HepG2 (cell line): ENCODE results near the gene CYB5R3. TPM values are rescaled to one million over a fixed set of nuclear protein-coding genes. Genes with fewer than 3 reads are reported as not detected.
A peak's percentile ranks its signal among the peaks of the same experiment; 100 is the strongest.

Source experiments
- ATAC-seq: fragments of 200-7000 bp; cut with Tn5 transposase; 3 replicates; pipeline ENCODE4 v1.9.1; 2020; ENCODE audit warnings: mild to moderate bottlenecking, moderate library complexity
- BruUV-seq: library from RNA; stranded (reverse); fragments of 400-500 nt; replicated peaks from 2 replicates; lab custom pipeline; 2021; lab: Mats Ljungman, UMichigan
- CTCF ChIA-PET: fragments of 300-600 bp; formaldehyde crosslinking; extraction: SDS; loops from one replicate; lab custom pipeline; 2021; ENCODE audit warnings: low total read pairs, inconsistent platforms, low intra/inter-chr PET ratio; lab: Yijun Ruan, JAX
- POLR2A ChIA-PET: fragments of 350-600 bp; sonication (Branson Sonifier 250); formaldehyde crosslinking; loops from one replicate; lab custom pipeline; 2020; ENCODE audit warnings: antibody characterized with exemption, inconsistent platforms; lab: Yijun Ruan, JAX
- DNase-seq: peaks from one replicate; pipeline ENCODE4 v3.0.0-alpha.2; 2015; ENCODE audit warnings: low spot score
- FAIRE-seq: peaks from 3 replicates; lab custom pipeline; 2011; peaks lifted over from hg19 to GRCh38; lab: Jason Lieb, UNC
- H2AFZ ChIP-seq: one replicate; pipeline ENCODE4 v1.6.1; 2011; ENCODE audit warnings: low read length, inconsistent platforms
- H3K27ac ChIP-seq: fragments of 300-600 bp; 3 replicates; pipeline ENCODE4 v1.8.0; 2011; ENCODE audit warnings: mixed run types, mild to moderate bottlenecking, mixed read lengths, low read length, inconsistent platforms; ENCODE audit not compliant: insufficient read depth; ENCODE audit errors: extremely low read length
- H3K27me3 ChIP-seq, 2 experiments: fragments of 200-600 bp in 1 of 2; 2 replicates in 1 of 2; 3 replicates in 1 of 2; pipeline versions ENCODE4 v1.6.0 to v1.8.0; 2011; ENCODE audit warnings: low read length in 2 of 2, mild to moderate bottlenecking in 2 of 2, moderate library complexity in 2 of 2, inconsistent platforms in 1 of 2; ENCODE audit not compliant: insufficient read depth in 2 of 2, control insufficient read depth in 1 of 2
- H3K36me3 ChIP-seq, 2 experiments: fragments of 200-600 bp in 1 of 2; replicated peaks in 1 of 2; 2 replicates in 1 of 2; 3 replicates in 1 of 2; pipeline versions ENCODE4 v1.5.1 to v1.8.0; 2011; ENCODE audit warnings: low read length in 2 of 2, inconsistent platforms in 1 of 2; ENCODE audit not compliant: insufficient read depth in 2 of 2, control insufficient read depth in 1 of 2
- H3K4me1 ChIP-seq: 2 replicates; pipeline ENCODE4 v1.5.1; 2012; ENCODE audit warnings: low read length, inconsistent platforms; ENCODE audit not compliant: insufficient read depth
- H3K4me2 ChIP-seq: 2 replicates; pipeline ENCODE4 v1.6.0; 2011; ENCODE audit warnings: low read depth, low read length, inconsistent platforms
- H3K4me3 ChIP-seq, 3 experiments: fragments of 200-600 bp in 1 of 3; sonication (generic), shearing (Covaris generic) in 1 of 3; replicated peaks in 1 of 3; 2 replicates each; pipeline ENCODE4 v1.5.1; 2011 to 2016; ENCODE audit warnings: low read length in 3 of 3, inconsistent platforms in 2 of 3, low read depth in 2 of 3, mild to moderate bottlenecking in 2 of 3, control low read depth in 1 of 3, mixed read lengths in 1 of 3; ENCODE audit not compliant: insufficient read depth in 1 of 3
- H3K79me2 ChIP-seq: one replicate; pipeline ENCODE4 v1.6.1; 2011; ENCODE audit warnings: low read length, inconsistent platforms; ENCODE audit not compliant: insufficient read depth
- H3K9ac ChIP-seq: 2 replicates; pipeline ENCODE4 v1.6.0; 2011; ENCODE audit warnings: mild to moderate bottlenecking, low read depth, low read length, inconsistent platforms; ENCODE audit not compliant: insufficient read depth
- H3K9me3 ChIP-seq: 2 replicates; pipeline ENCODE4 v1.5.1; 2012; ENCODE audit warnings: mild to moderate bottlenecking, low read length
- H4K20me1 ChIP-seq: 2 replicates; pipeline ENCODE4 v1.6.0; 2011; ENCODE audit warnings: inconsistent platforms, mild to moderate bottlenecking, low read length, moderate library complexity; ENCODE audit not compliant: insufficient read depth
- GPBP1L1 ChIP-seq: sonication (generic); formaldehyde crosslinking; IDR thresholded peaks from 2 replicates; pipeline ENCODE4 v1.5.0; 2020; ENCODE audit warnings: mild to moderate bottlenecking, missing genetic modification reagents
- HNRNPH1 ChIP-seq: fragments of 200-400 bp; formaldehyde crosslinking; optimal IDR thresholded peaks from 2 replicates; pipeline ENCODE3; 2017; ENCODE audit warnings: mild to moderate bottlenecking, low read depth, low read length
- KLF6 ChIP-seq: IDR thresholded peaks from 2 replicates; pipeline ENCODE4 v1.8.0; 2016; ENCODE audit warnings: missing biosample characterization, missing genetic modification reagents
- NCOA2 ChIP-seq: sonication (generic); formaldehyde crosslinking; IDR thresholded peaks from 2 replicates; pipeline ENCODE4 v1.8.0; 2022; ENCODE audit warnings: inconsistent platforms
- PAF1 ChIP-seq: IDR thresholded peaks from 2 replicates; pipeline ENCODE4 v1.6.1; 2016; ENCODE audit warnings: missing genetic modification reagents, missing compliant biosample characterization
- PAWR ChIP-seq: sonication (generic); formaldehyde crosslinking; IDR thresholded peaks from 2 replicates; pipeline ENCODE4 v1.4.0; 2020; ENCODE audit warnings: missing genetic modification reagents, mild to moderate bottlenecking, borderline replicate concordance
- POLR2AphosphoS2 ChIP-seq: IDR thresholded peaks from 2 replicates; pipeline ENCODE4 v1.6.1; 2011; ENCODE audit warnings: low read depth, low read length, improper control_type of control experiment
- REPIN1 ChIP-seq: sonication (generic); formaldehyde crosslinking; IDR thresholded peaks from 2 replicates; pipeline ENCODE4 v1.8.0; 2022; ENCODE audit warnings: missing genetic modification reagents, low read depth, mild to moderate bottlenecking, borderline replicate concordance
- TCF7 ChIP-seq: sonication (generic); IDR thresholded peaks from 2 replicates; pipeline ENCODE4 v1.6.1; 2016; ENCODE audit warnings: antibody characterized with exemption, low read depth
- U2AF1 ChIP-seq: fragments of 200-400 bp; formaldehyde crosslinking; optimal IDR thresholded peaks from 2 replicates; pipeline ENCODE3; 2017; ENCODE audit warnings: mild to moderate bottlenecking, low read depth, low read length
- YEATS2 ChIP-seq: sonication (generic); formaldehyde crosslinking; IDR thresholded peaks from 2 replicates; pipeline ENCODE4 v1.4.0; 2020; ENCODE audit warnings: missing genetic modification reagents, borderline replicate concordance
- ZBTB26 ChIP-seq: IDR thresholded peaks from 2 replicates; pipeline ENCODE4 v1.6.1; 2016; ENCODE audit warnings: missing compliant biosample characterization, missing genetic modification reagents, borderline replicate concordance
- ZBTB49 ChIP-seq: sonication (generic); formaldehyde crosslinking; IDR thresholded peaks from 2 replicates; pipeline ENCODE4 v1.4.0; 2020; ENCODE audit warnings: missing genetic modification reagents, borderline replicate concordance
- ZFP36L1 ChIP-seq: sonication (generic); formaldehyde crosslinking; IDR thresholded peaks from 2 replicates; pipeline ENCODE4 v1.8.0; 2022; ENCODE audit warnings: mild to moderate bottlenecking, missing genetic modification reagents, moderate library complexity
- ZNF292 ChIP-seq: sonication (generic); formaldehyde crosslinking; IDR thresholded peaks from 2 replicates; pipeline ENCODE4 v1.8.1; 2022; ENCODE audit warnings: mild to moderate bottlenecking, low read depth, missing genetic modification reagents, borderline replicate concordance
- ZNF329 ChIP-seq: sonication (generic); formaldehyde crosslinking; IDR thresholded peaks from 2 replicates; pipeline ENCODE4 v1.9.0; 2021; ENCODE audit warnings: low read depth, mild to moderate bottlenecking, missing genetic modification reagents
- WGBS: methylation state at CpG from one replicate; pipeline ENCODE4 v1.1.6; 2017; ENCODE audit warnings: low lambda C conversion rate; 5-methylcytosine and 5-hydroxymethylcytosine counted together
- in situ Hi-C: cut with HindIII; loops from 2 replicates; pipeline ENCODE4 v1.10.0; 2017; ENCODE audit warnings: low pct_unique_long_range_greater_than_20kb; ENCODE audit not compliant: extremely low pct_ligation_motif_present
- intact Hi-C: fragments of 100-400 bp; cut with micrococcal nuclease; formaldehyde crosslinking; loops from one replicate; pipeline ENCODE4 v1.10.0; 2022; ENCODE audit not compliant: unreplicated experiment
- polyA plus RNA-seq, 8 experiments: library from polyadenylated mRNA; depleted of rRNA in 3 of 8; stranded (reverse) in 7 of 8; unstranded in 1 of 8; fragments of >200 nt; fragmentation: Illumina TruSeq in 4 of 8; extraction: Trizol in 4 of 8; gene quantifications; 2 replicates each; pipeline versions ENCODE4 v1.2.1 to v1.2.3, GENCODE V29; 2011 to 2016; ENCODE audit warnings: low read depth in 4 of 8, missing spikeins in 1 of 8, mixed read lengths in 1 of 8; ENCODE audit not compliant: insufficient read depth in 1 of 8
- total RNA-seq, 5 experiments: library from RNA; depleted of rRNA; stranded (reverse); fragments of >200 nt; fragmentation: Illumina TruSeq; extraction: Trizol; gene quantifications; 2 replicates each; pipeline ENCODE4 v1.2.3, GENCODE V29; 2016; ENCODE audit warnings: low read depth in 1 of 5
- TF ChIP-seq, protein P1 (sequence below): sonication (generic); formaldehyde crosslinking; IDR thresholded peaks from 2 replicates; pipeline ENCODE4 v1.4.0; 2020; ENCODE audit warnings: missing genetic modification reagents

Gene CYB5R3
- total and polyA plus RNA-seq, 2 of the 13 experiments (the other 11 are each of a cell fraction or from before 2014, with no cell fraction given), result 32.4 to 305 TPM

- peak overlapping the region; percentile 14 for H3K27ac ChIP-seq
- peaks cover 28% of the 10 kb centered on the region for H3K4me1 ChIP-seq
- POLR2A ChIA-PET, result no interaction called here
- H2AFZ ChIP-seq, result no peak overlapping the region
- FAIRE-seq (no peak), ATAC-seq (no peak), DNase-seq (no peak)
- WGBS, result 77% methylated on average over 19 of the region's 20 CpGs
- intact Hi-C loops (loop anchor here (10.0 kb wide), 1 partner anchor 103 kb away; the partner anchor contains the start of gene RRP7A), in situ Hi-C loops (no loop called here)
- H3K9ac ChIP-seq, result 0 out of 2 replicates have a peak overlapping the region, but pooled peaks have one; percentile 16
- peaks cover 7% of the 10 kb centered on the region for H4K20me1 ChIP-seq
- BruUV-seq, result no TSS peak
- CTCF ChIA-PET, result no interaction called here
- peaks cover 17% of the 10 kb centered on the region in 2 experiments; a peak in 4 of 5 replicates for H3K36me3 ChIP-seq
- H3K27me3 ChIP-seq, result no peaks in the 10 kb centered on the region; a peak in 1 of 5 replicates
- H3K79me2 ChIP-seq, result peaks cover 19% of the 10 kb centered on the region
- no peaks in the 10 kb centered on the region for H3K9me3 ChIP-seq
- no peak overlapping the region for H3K4me2 ChIP-seq
- no peak overlapping the region for H3K4me3 ChIP-seq
- TF ChIP-seq PAF1 (peak; percentile 96), ZNF292 (CRISPR knock-in tag) (no peak), KLF6 (CRISPR knock-in tag) (no peak), REPIN1 (CRISPR knock-in tag) (no peak), ZNF329 (CRISPR knock-in tag) (no peak), U2AF1 (no peak), ZBTB26 (CRISPR knock-in tag) (no peak), POLR2AphosphoS2 (peak; percentile 49; the same call in 1 of the 2 replicates), HNRNPH1 (peak; percentile 85), TCF7 (no peak), YEATS2 (CRISPR knock-in tag) (no peak), PAWR (CRISPR knock-in tag) (no peak), GPBP1L1 (CRISPR knock-in tag) (no peak), ZFP36L1 (CRISPR knock-in tag) (no peak; the same call in 1 of the 2 replicates), NCOA2 (no peak), ZBTB49 (CRISPR knock-in tag) (no peak)
- TF ChIP-seq, protein P1, sequence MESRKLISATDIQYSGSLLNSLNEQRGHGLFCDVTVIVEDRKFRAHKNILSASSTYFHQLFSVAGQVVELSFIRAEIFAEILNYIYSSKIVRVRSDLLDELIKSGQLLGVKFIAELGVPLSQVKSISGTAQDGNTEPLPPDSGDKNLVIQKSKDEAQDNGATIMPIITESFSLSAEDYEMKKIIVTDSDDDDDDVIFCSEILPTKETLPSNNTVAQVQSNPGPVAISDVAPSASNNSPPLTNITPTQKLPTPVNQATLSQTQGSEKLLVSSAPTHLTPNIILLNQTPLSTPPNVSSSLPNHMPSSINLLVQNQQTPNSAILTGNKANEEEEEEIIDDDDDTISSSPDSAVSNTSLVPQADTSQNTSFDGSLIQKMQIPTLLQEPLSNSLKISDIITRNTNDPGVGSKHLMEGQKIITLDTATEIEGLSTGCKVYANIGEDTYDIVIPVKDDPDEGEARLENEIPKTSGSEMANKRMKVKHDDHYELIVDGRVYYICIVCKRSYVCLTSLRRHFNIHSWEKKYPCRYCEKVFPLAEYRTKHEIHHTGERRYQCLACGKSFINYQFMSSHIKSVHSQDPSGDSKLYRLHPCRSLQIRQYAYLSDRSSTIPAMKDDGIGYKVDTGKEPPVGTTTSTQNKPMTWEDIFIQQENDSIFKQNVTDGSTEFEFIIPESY (CRISPR knock-in tag), result no peak
Observed at GRCh38 chr22:42617155-42617983, 31.8 kb downstream of the CYB5R3 start.
